AG04450 (cell line): ENCODE results near the gene AZU1. TPM values are rescaled to one million over a fixed set of nuclear protein-coding genes. Genes with fewer than 3 reads are reported as not detected.

Source experiments
- CTCF ChIA-PET: fragments of 300-600, 350-600 bp; formaldehyde crosslinking; extraction: SDS; loops from one replicate; lab custom pipeline; 2022; ENCODE audit warnings: antibody characterized with exemption, inconsistent platforms; lab: Charles Lee
- POLR2A ChIA-PET: fragments of 350-600 bp; formaldehyde crosslinking; extraction: SDS; loops from one replicate; lab custom pipeline; 2021; ENCODE audit warnings: antibody characterized with exemption, inconsistent platforms; lab: Yijun Ruan, JAX
- DNase-seq: peaks from one replicate; pipeline ENCODE4 v3.0.0-alpha.2; 2011; ENCODE audit warnings: low read depth, low spot score
- H3K27ac ChIP-seq: one replicate; pipeline ENCODE4 v1.5.1; 2012; ENCODE audit warnings: low read depth, low read length, control low read depth
- H3K27me3 ChIP-seq: one replicate; pipeline ENCODE4 v1.6.0; 2012; ENCODE audit warnings: low read length; ENCODE audit not compliant: control insufficient read depth, insufficient read depth
- H3K4me3 ChIP-seq: 2 replicates; pipeline ENCODE4 v1.5.1; 2011; ENCODE audit warnings: mild to moderate bottlenecking, low read depth, low read length, control low read depth
- H3K9me3 ChIP-seq: 2 replicates; pipeline ENCODE4 v1.5.1; 2012; ENCODE audit warnings: low read length; ENCODE audit not compliant: control insufficient read depth, insufficient read depth
- CTCF ChIP-seq: IDR thresholded peaks from 2 replicates; pipeline ENCODE4 v1.5.1; 2011; ENCODE audit warnings: low read depth, low read length, control low read depth, inconsistent platforms
- polyA plus RNA-seq: library from polyadenylated mRNA; depleted of rRNA; stranded (reverse); fragments of >200 nt; gene quantifications from 2 replicates; pipeline ENCODE4 v1.2.3, GENCODE V29; 2011

The AZU1 gene
- polyA plus RNA-seq, 1 experiment, result 0.04 TPM

GRCh38 chr19:861756-862580 lies 34.3 kb downstream of the AZU1 start:
- no peak for DNase-seq
- H3K27ac ChIP-seq, result no peak overlapping the region
- POLR2A ChIA-PET, result interaction anchor here (0.7 kb wide), 1 partner anchor 11 kb away, joined by 4 read pairs; no protein-coding TSS in a partner anchor
- CTCF ChIA-PET, result interaction anchor here (0.6 kb wide), 1 partner anchor 139 kb away, joined by 3 read pairs; no protein-coding TSS in a partner anchor
- TF ChIP-seq CTCF, result no peak
- peaks cover 6% of the 10 kb centered on the region; the same call in 1 of the 2 replicates for H3K9me3 ChIP-seq
- no peak overlapping the region for H3K4me3 ChIP-seq
- H3K27me3 ChIP-seq, result peaks cover 3% of the 10 kb centered on the region

- CTCF ChIA-PET, result no interaction called here
- Histone ChIP-seq H3K27ac (no peak overlapping the region), H3K4me3 (no peak overlapping the region), H3K9me3 (peaks cover 6% of the 10 kb centered on the region; the same call in 1 of the 2 replicates), H3K27me3 (peaks cover 3% of the 10 kb centered on the region)
- DNase-seq, result no peak
- POLR2A ChIA-PET, result interaction anchor here (0.8 to 1.7 kb wide), 3 partner anchors 9 to 30 kb away, joined by 3 to 8 read pairs (median 3); partner anchors contain the start of gene MED16
- no peak for TF ChIP-seq CTCF
These were observed 35.1 kb downstream of the AZU1 start for GRCh38 chr19:862581-863314.

- H3K27me3 ChIP-seq, result peaks cover 3% of the 10 kb centered on the region
- TF ChIP-seq CTCF, result no peak
- H3K4me3 ChIP-seq, result no peak overlapping the region
- DNase-seq, result no peak
- CTCF ChIA-PET, result no interaction called here
- no peak overlapping the region for H3K27ac ChIP-seq
- peaks cover 6% of the 10 kb centered on the region; the same call in 1 of the 2 replicates for H3K9me3 ChIP-seq
- POLR2A ChIA-PET, result interaction anchor here (0.6 to 1.7 kb wide), 4 partner anchors 9 to 68 kb away, joined by 3 to 8 read pairs (median 4); partner anchors contain the start of gene MED16
These were observed 35.6 kb downstream of the AZU1 start for GRCh38 chr19:863315-863620.

- Histone ChIP-seq H3K4me3 (no peak overlapping the region), H3K27ac (no peak overlapping the region), H3K9me3 (peaks cover 6% of the 10 kb centered on the region; the same call in 1 of the 2 replicates), H3K27me3 (no peaks in the 10 kb centered on the region)
- POLR2A ChIA-PET, result interaction anchor here (0.6 to 0.7 kb wide), 2 partner anchors 31 to 159 kb away, joined by 4 to 9 read pairs; partner anchors contain the start of gene CNN2
- DNase-seq, result no peak
- TF ChIP-seq CTCF, result no peak
- CTCF ChIA-PET, result no interaction called here
These were observed 39.2 kb downstream of the AZU1 start for GRCh38 chr19:866769-867300.
